Effector memory CD4-positive, alpha-beta T cell (primary cell): ENCODE data around the gene RABGEF1.

Source experiments
- DNase-seq, 3 donors: peaks; one replicate each; pipeline ENCODE4 v3.0.0-alpha.2; 2020
- H3K27ac ChIP-seq: 2 replicates; pipeline ENCODE4 v1.7.0; 2013; ENCODE audit warnings: mild to moderate bottlenecking, low read length, moderate library complexity; ENCODE audit not compliant: insufficient read depth, poor library complexity, severe bottlenecking
- H3K27me3 ChIP-seq: replicated peaks from 2 replicates; pipeline ENCODE4 v1.7.0; 2013; ENCODE audit warnings: mild to moderate bottlenecking, low read length; ENCODE audit not compliant: insufficient read depth, control insufficient read depth, poor library complexity, severe bottlenecking
- H3K36me3 ChIP-seq: 2 replicates; pipeline ENCODE4 v1.7.0; 2013; ENCODE audit warnings: mild to moderate bottlenecking, low read length, moderate library complexity; ENCODE audit not compliant: control insufficient read depth, insufficient read depth
- H3K4me1 ChIP-seq: 2 replicates; pipeline ENCODE4 v1.7.0; 2013; ENCODE audit warnings: low read length, mild to moderate bottlenecking; ENCODE audit not compliant: control insufficient read depth, insufficient read depth, poor library complexity, severe bottlenecking
- H3K4me3 ChIP-seq: 2 replicates; pipeline ENCODE4 v1.7.0; 2013; ENCODE audit warnings: low read length, low read depth, mild to moderate bottlenecking; ENCODE audit not compliant: insufficient read depth, poor library complexity, severe bottlenecking
- H3K9me3 ChIP-seq: 2 replicates; pipeline ENCODE4 v1.7.0; 2013; ENCODE audit warnings: mild to moderate bottlenecking, low read length, moderate library complexity; ENCODE audit not compliant: control insufficient read depth

The RABGEF1 gene

DNA sequence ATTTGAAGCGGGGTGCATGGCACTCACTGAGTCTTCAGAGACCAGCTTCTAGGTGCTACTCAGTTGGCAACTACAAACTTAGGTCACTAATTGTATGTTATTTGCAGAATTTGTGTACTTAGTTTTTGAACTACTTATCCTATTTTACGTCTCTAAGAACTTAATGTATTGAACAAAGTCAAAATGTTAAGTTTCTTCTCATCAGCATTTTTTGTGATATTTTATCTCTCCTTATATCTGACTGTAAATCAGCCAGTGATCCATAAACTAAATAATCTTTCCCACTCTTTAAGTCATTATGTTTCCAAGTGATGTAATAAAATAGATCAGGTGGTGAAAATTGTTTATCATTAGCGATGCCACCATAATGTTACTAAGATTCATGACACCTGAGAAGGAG is 120.2 kb downstream of the RABGEF1 start:
- H3K27ac ChIP-seq: no peak overlapping the region
- no peaks in the 10 kb centered on the region for H3K27me3 ChIP-seq
- peaks cover 4% of the 10 kb centered on the region for H3K4me1 ChIP-seq
- no peaks in the 10 kb centered on the region for H3K36me3 ChIP-seq
- no peaks in the 10 kb centered on the region for H3K9me3 ChIP-seq
- no peak overlapping the region for H3K4me3 ChIP-seq
- DNase-seq: no peak
